Measurements from ENCODE around the gene DOCK8. TPM values are rescaled to one million over a fixed set of nuclear protein-coding genes. Genes with fewer than 3 reads are reported as not detected.
A peak's percentile ranks its signal among the peaks of the same experiment; 100 is the strongest.

The DOCK8 gene
- total and polyA plus RNA-seq, 2 of the 4 experiments (the other 2 are of a cell fraction) = not detected

GRCh38 chr9:456365-456764, 241.7 kb downstream of the DOCK8 start:
- no peaks in the 10 kb centered on the region for H3K36me3 ChIP-seq (ENCODE audit: control insufficient read depth, insufficient read depth, low read length)
- H2BK5ac ChIP-seq (ENCODE audit: low read depth, low read length, poor library complexity, severe bottlenecking) = no peak overlapping the region
- no peak overlapping the region for H3K23ac ChIP-seq (ENCODE audit: low read depth, low read length)
- H4K8ac ChIP-seq (ENCODE audit: low read depth in 2 of 2, low read length in 2 of 2) = no peak overlapping the region
- no peak overlapping the region for H3K27ac ChIP-seq (ENCODE audit: insufficient read depth, low read length)
- intact Hi-C loops (cut with micrococcal nuclease) = no loop called here
- peak; percentile 64 for ATAC-seq (ENCODE audit: low read depth)
- no peaks in the 10 kb centered on the region for H3K4me1 ChIP-seq (ENCODE audit: control insufficient read depth, insufficient read depth, low read length)
- no peak overlapping the region for H2AK5ac ChIP-seq (ENCODE audit: low read depth, low read length)
- no peak overlapping the region for H3K14ac ChIP-seq (replicated peaks; ENCODE audit: low read depth, low read length)
- no TSS peak for BruUV-seq (replicated peaks)
- H4K91ac ChIP-seq (ENCODE audit: insufficient read depth, low read depth, low read length) = no peak overlapping the region
- no peak overlapping the region for H4K5ac ChIP-seq (ENCODE audit: low read depth, low read length)
- H2BK15ac ChIP-seq (ENCODE audit: low read depth, low read length) = no peak overlapping the region
- no peak overlapping the region for H2BK120ac ChIP-seq (ENCODE audit: low read depth, low read length)
- H3K9me3 ChIP-seq (ENCODE audit: control insufficient read depth, insufficient read depth, low read length) = no peaks in the 10 kb centered on the region
- ChIA-PET POLR2A (ENCODE audit: unreplicated experiment) (no interaction called here), CTCF (interaction anchor here (0.7 kb wide), 1 partner anchor 11 kb away, joined by 3 read pairs; no protein-coding TSS in a partner anchor)
- H2AK9ac ChIP-seq (replicated peaks; ENCODE audit: low read depth, low read length, poor library complexity) = no peak overlapping the region
- no peak overlapping the region for H3K4me3 ChIP-seq (ENCODE audit: insufficient read depth, low read depth, low read length)
- DNase-seq = no peak
- in situ Hi-C loops (cut with MboI; ENCODE audit: low sequenced_read_pairs) = no loop called here
- dilution Hi-C loops (cut with HindIII; ENCODE audit: low sequenced_read_pairs, unreplicated experiment) = no loop called here
- H3K4ac ChIP-seq (ENCODE audit: low read depth, low read length) = no peak overlapping the region
- H3K79me1 ChIP-seq (ENCODE audit: low read depth in 1 of 2, low read length in 2 of 2) = no peaks in the 10 kb centered on the region
- H2BK20ac ChIP-seq (ENCODE audit: low read depth, low read length) = no peak overlapping the region
- no peak for TF ChIP-seq MXI1 (IDR thresholded peaks at IDR 0.05; ENCODE audit: borderline replicate concordance, low read depth, low read length)
- no peak for TF ChIP-seq MAZ (IDR thresholded peaks at IDR 0.05; ENCODE audit: borderline replicate concordance, low read depth, low read length)
- H3K9ac ChIP-seq (ENCODE audit: low read depth, low read length) = no peak overlapping the region
- H4K20me1 ChIP-seq (ENCODE audit: insufficient read depth, low read length) = no peaks in the 10 kb centered on the region
- 62% methylated on average over 5 of the region's 6 CpGs; no CpG with 5 or more reads in 1 of the 2 experiments for WGBS, 2 experiments (ENCODE audit: extremely low coverage in 2 of 2, insufficient read length in 1 of 2)
- no peak overlapping the region for H2AFZ ChIP-seq (replicated peaks; ENCODE audit: low read length, poor library complexity)
- no peak overlapping the region for H3K4me2 ChIP-seq (ENCODE audit: low read depth, low read length)
- H3K9me1 ChIP-seq (ENCODE audit: insufficient read depth, low read length) = no peaks in the 10 kb centered on the region
- H3K18ac ChIP-seq (ENCODE audit: low read depth, low read length) = no peak overlapping the region
- peaks cover 4% of the 10 kb centered on the region; the same call in 1 of the 2 replicates for H3K27me3 ChIP-seq (ENCODE audit: control insufficient read depth, insufficient read depth, low read length)
- no peak overlapping the region for H3K56ac ChIP-seq (ENCODE audit: extremely low read depth, insufficient read depth, low read length)
